Islet of Langerhans (tissue), 1 donor: ENCODE results near the gene CLEC19A.

Experiments used
- FAIRE-seq: peaks from one replicate; lab custom pipeline; 2011; peaks lifted over from hg19 to GRCh38; lab: Jason Lieb, UNC

CLEC19A gene

GRCh38 chr16:19329932-19330331 lies 44.4 kb downstream of the CLEC19A start:
- no peak for FAIRE-seq

GRCh38 chr16:19330841-19331397 lies 45.4 kb downstream of the CLEC19A start:
- FAIRE-seq = no peak

- FAIRE-seq = no peak
Observed at GRCh38 chr16:19331794-19332193, 46.3 kb downstream of the CLEC19A start.

GRCh38 chr16:19338335-19338734 lies 52.8 kb downstream of the CLEC19A start:
- FAIRE-seq = no peak

GRCh38 chr16:19344224-19344801 lies 58.8 kb downstream of the CLEC19A start:
- no peak for FAIRE-seq

GRCh38 chr16:19344980-19345379 lies 59.4 kb downstream of the CLEC19A start:
- no peak for FAIRE-seq

GRCh38 chr16:19346335-19346922 lies 60.9 kb downstream of the CLEC19A start:
- FAIRE-seq = no peak

GRCh38 chr16:19348125-19348524 lies 62.6 kb downstream of the CLEC19A start:
- no peak for FAIRE-seq

GRCh38 chr16:19348578-19349315 lies 63.2 kb downstream of the CLEC19A start:
- no peak for FAIRE-seq

- FAIRE-seq = no peak
Observed at GRCh38 chr16:19354371-19354770, 68.8 kb downstream of the CLEC19A start.

- no peak for FAIRE-seq
Observed at GRCh38 chr16:19356024-19356952, 70.8 kb downstream of the CLEC19A start.

- no peak for FAIRE-seq
Observed at GRCh38 chr16:19359556-19359955, 74.0 kb downstream of the CLEC19A start.
